Prostate gland (tissue), 2 donors: ENCODE data around the gene TMEM117.

Source experiments
- CTCF ChIP-seq, 4 experiments: fragments of 200-600 bp in 2 of 4; fragments of 450-650 bp in 2 of 4; sonication (generic) in 2 of 4; IDR thresholded peaks; 1 replicate in 3 of 4; 2 replicates in 1 of 4; pipeline ENCODE4 v1.5.1; 2016 to 2019; ENCODE audit warnings: antibody characterized with exemption in 4 of 4, mild to moderate bottlenecking in 2 of 4, moderate library complexity in 2 of 4
- POLR2A ChIP-seq: fragments of 450-650 bp; IDR thresholded peaks from one replicate; pipeline ENCODE4 v1.6.1; 2016; ENCODE audit warnings: antibody characterized with exemption, mild to moderate bottlenecking
- POLR2AphosphoS5 ChIP-seq: sonication (generic); formaldehyde crosslinking; IDR thresholded peaks from one replicate; pipeline ENCODE4 v1.6.1; 2017; ENCODE audit warnings: antibody characterized with exemption

- TF ChIP-seq CTCF (IDR thresholded peaks at IDR 0.05) = no peak
- TF ChIP-seq POLR2A = no peak
- TF ChIP-seq POLR2AphosphoS5 = no peak
These were observed 338.2 kb downstream of the TMEM117 start for GRCh38 chr12:44174053-44174452.
